Effector CD4-positive, alpha-beta T cell (primary cell): ENCODE data around the gene SOCS2.
"Not testable (repeated sequence)": the region's sequence is repeated elsewhere in the genome, so short reads cannot be mapped to it uniquely, and the experiment has no call there.

Experiments used
- DNase-seq: peaks from one replicate; pipeline ENCODE4 v3.0.0-alpha.2; 2020
- total RNA-seq: gene quantifications from one replicate; lab custom pipeline; 2026; lab: John Stamatoyannopoulos, UW

The SOCS2 gene, protein sequence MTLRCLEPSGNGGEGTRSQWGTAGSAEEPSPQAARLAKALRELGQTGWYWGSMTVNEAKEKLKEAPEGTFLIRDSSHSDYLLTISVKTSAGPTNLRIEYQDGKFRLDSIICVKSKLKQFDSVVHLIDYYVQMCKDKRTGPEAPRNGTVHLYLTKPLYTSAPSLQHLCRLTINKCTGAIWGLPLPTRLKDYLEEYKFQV
- total RNA-seq: 15.4 reads per million, percentile 41 among the genes with 10 or more reads in this experiment

DNA sequence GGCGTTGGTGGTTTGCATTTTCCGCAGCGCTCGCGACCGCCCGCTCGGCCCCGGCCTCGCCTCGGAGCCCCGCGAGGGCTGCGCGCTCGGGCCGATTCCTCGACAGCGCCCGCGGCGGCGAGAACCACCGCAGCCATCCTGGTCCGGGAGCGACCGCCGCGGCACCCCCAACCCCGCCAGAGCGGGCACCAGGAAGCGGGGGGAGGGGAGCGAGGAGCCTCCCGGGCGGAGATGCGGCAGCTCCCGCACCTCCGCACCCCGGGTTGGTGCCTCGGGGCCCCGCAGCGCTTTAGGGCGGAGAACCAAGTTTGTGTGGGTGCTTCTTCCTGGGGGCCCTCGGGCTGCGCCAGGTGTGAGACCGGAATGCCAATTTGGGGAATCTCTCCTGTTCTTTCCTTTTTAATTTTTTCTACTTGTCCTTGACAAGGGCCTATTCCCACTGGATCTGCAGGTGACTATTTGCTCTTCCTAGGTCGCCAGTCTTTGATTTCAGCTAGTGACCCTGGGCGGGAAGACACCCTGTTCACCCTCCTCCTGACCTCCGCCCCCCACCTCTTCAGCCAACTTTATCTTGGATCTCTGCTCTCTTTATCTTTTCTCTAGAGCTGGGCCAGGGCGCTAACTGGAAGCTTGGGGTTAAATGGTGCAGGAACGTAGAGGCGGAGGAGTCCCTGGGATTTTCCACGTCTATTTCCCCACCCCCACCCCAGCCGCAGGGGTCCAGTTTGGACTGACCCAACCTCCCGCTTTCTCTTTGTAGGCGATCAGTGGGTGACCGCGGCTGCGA lies at the start of gene SOCS2:
Gene SOCS2, plus strand, starts transcription at position 751 of the 787 bp plus-strand sequence. CDS start 223 bp downstream, outside the sequence.
- DNase-seq: peak; percentile 14

DNA sequence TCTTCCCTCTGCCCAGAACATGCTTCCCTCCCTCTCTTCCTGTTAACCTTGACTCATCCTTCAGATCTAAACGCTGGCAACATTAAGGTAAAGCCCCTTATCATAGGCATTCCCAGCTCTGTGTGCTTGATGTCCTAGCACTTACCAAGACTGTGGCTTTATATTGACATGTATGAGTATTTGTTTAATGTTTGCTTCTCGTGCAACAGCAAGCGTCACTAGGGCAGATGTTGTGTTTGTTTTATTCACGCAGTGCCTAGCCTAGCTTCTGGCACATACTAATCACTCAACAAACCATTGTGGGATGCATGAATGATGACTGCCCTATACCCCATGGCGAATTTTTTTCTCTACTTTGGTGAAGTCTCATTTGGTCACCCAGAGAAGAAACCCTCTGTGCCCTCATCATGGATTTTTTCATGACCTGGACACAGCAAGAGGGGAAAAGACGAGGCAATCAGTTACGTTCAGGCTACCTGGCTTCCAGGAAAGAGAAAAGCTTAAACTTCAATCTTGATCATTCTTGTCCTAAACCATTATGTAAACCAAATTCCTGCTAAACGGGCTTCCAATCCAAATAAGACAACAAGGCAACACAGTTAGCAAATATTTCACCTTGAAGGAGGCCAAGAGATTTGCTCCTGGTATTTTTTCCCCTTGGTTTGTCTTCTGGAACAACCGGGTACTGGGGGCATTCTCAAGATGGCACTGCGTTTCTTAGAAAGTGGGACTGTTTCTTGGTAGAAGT lies 47.9 kb upstream of the SOCS2 start:
- no peak for DNase-seq

DNA sequence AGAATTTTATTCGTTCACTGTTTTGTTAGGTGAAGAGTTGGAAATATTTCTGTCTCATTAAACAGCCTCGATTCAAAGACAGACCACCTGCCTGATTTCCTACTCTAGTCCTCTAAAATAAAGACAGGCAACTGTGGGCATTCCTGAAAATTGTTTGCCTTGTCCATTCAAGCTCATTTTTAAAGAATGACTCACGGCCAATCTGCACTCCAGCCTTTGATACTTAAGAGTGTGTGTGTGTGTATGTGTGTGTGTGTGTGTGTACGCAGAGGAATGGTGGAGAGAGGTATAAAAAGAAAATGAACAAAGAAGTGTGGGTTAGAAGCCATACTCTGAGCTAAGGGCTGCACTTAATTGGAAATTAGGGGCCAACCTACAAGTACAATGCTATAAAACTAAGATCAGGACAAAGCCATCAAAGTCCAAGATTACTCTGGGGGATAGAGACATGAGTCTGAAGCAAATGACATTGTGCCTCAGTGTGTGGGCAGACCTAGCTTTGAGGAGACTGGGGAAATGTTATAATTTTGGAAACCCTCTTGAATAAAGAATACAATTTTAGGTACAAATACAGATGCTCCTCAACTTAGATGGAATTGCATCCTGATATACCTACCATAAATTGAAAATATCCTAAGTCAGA lies 45.6 kb upstream of the SOCS2 start:
- DNase-seq: no peak

DNA sequence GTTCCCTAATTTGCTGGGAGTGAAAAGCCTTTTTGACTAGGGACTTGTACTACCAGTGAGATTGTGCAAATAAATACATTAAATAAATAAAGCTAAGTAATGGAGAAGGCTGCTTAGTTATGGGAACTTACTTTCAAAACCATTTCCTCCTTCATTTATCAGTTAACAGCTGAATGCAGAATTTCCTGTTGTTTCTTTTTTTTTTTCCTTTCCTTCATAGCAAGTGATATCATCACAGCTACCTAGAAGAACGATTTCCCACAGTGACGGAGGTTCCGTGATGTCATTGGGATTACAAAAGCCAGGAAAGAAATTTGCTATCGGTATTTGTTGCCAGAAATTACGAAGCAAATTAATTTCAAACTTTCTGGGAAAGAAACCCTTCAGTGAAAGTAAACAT lies 42.1 kb upstream of the SOCS2 start:
- no peak for DNase-seq

DNA sequence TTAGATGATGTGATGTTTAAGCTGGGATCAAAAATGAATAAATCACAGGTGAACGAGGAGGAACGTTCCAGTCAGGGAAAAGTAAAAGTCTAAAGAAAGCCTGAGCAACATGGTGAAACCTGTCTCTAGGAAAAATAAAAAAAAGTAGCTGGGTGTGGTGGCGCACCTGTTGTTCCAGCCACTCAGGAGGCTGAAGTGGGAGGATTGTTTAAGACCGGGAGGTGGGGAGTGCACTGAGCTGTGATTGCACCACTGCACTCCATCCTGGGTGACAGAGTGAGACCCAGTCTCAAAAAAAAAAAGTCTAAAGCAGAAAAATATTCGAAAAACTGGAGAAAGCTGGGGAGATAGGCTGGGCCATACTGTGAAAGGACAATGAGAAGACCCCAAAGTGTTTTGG lies 39.2 kb upstream of the SOCS2 start:
- no peak for DNase-seq

DNA sequence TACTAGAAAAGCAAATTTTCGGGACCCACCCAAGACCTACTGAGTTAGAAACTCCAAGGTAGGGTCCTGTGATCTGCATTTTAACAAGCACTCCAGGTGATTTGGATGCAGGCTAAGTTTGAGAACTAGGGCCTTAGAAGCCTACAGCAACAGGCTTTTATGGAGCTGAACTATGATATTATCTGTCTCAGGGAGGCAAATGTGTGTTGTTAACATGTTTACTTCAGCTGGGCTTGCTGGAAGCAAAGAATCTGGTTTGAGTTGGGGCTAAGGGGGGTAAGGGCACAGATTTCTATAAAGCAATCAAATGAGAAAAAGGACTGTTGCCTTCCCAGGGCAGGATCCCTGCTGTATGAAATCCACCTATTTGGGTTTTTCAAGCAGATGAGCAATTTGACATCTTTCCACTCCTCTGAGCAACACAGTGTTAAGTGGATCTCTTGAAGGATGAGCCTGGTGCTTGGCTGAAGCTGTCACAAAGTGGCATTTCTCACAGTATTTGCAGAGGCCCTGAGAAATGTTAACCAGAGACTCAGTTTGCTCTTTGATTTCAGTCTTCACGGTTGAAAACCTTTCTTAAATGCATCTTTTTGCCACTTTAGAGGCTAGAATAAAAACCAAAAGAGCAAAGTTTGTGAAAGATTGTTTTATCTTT lies 36.2 kb upstream of the SOCS2 start:
- DNase-seq: no peak

DNA sequence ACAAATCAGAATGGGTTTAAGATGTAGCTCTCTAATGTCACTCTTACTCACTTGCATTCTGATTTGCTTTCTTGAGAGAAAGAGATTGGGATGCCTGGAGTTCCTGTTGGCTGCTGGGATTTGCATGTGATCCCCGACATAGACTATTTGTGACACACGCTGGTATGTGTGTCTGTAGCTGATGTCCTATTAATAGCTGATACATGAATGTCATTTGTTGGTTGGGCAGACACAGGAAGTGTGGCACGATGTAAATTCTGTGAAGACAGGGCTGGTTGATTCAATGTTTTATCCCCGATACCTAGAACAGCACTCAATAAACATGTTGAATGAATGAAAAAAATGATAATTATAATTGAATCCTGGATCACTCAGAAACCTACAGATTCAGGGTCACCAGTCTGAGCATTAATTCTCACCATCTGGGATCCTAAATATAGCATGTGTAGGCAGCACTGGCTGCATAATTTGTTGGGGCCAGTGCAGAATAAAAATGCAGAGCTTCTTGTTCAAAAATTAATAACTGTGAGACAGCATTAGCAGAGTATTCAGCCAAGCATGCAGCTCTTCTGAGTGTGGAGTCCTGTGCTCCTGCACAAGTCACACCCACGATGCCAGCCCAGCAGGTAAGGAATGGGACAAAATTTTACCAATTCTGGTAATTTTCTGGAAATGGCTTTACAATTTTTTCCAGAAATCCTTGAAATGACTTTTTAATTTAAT lies 35.5 kb upstream of the SOCS2 start:
- DNase-seq: no peak

DNA sequence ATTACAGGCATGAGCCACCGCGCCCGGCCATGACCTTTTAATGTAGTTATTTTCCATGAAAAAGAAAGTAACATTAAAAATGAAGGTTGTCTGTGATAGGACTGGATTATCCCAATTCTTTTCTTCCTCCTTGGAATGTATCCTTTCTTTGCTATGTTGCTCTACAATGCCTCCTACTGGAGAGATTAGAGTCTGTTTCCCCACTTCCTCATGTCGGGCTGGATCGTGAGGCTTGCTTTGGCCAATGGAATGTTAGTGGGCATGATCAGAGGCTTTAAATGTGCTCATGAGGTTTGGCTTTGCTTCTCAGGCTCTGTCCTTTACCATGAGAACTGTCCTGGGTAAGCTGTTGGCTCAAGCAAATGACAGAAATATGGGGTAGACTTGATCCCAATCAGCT lies 34.7 kb upstream of the SOCS2 start:
- no peak for DNase-seq

DNA sequence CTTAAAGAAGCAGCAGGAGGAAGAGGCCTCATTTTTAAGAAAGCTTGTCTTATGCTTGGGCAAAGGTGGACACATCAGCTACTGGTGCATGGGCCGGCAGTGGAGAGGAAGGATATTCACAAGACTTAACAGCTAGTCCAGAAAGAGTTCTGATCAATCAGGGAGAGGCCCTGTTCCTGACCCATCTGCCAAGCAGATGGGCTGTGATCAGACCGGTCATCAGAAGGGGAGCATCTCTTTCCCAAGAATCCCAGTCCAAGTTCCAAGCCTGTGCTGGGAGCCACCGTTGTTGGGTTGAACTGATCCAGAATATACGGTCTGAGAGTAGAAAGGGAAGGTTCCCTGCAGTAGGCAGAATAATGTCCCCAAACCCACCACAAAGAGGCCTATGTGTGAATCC lies 32.7 kb upstream of the SOCS2 start:
- no peak for DNase-seq

DNA sequence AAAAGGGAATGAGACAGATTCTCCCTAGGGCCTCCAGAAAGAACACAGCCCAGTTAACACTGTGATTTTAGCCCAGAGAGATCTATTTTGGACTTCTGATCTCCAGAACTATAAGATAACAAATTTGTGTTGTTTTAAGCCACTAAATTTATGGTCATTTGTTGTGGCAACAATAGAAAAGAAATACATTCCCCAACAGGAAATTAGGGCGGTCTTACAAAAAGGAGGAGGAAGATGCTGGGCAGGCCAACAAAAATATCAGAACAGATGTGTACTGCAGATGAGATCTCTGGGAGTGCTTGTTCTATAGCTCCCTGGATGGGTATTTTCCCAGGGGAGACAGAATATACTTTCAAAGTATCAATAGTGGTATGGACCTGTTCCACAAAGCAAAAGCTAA lies 32.0 kb upstream of the SOCS2 start:
- no peak for DNase-seq

DNA sequence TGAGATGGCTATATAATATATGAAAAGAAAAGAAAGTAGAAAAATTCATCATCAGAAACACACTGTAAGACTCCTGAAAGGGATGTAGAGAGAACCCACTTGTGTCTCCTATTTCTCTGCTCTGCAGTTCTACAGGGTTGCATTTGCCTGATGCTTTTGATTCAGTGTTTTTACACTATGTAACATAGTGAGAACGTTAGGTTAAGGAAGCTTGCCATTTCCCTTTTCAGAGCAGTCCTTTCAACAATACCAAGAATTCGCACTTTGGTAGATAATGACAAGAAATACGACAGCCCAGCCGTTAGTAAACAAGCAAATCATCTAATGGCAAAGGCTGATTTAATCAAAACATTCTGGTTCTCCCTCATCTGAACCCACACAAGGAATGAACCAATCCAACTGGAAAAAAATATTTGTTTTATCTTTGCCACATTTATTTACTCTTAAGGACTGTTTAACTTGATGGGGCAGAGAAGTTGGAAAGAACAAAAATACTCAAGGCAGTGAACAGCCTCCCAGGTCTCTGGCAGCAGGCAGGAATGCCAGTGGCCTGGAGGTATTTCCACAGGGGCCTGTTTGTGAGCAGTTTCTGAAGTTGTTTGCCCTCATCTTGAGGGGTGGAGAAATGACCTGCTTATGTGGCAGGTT lies 30.8 kb upstream of the SOCS2 start:
- DNase-seq: no peak

DNA sequence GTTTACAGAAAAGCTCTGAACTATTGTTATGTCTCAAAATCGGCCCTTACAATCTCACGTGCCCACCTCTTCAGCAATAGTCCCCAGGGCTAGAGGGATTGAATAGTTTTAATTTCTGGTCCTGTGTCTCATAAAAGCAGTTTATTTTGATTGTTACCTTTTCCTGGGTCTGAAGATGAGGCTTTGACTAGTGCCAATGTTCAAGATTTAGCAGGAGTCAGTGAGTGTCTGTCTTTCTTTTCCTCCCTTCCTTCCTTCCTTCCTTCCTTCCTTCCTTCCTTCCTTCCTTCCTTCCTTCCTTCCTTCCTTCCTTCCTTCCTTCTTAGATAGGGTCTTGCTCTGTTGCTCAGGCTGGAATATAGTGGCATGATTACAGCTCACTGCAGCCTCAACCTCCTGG lies 24.7 kb upstream of the SOCS2 start:
- no peak for DNase-seq

DNA sequence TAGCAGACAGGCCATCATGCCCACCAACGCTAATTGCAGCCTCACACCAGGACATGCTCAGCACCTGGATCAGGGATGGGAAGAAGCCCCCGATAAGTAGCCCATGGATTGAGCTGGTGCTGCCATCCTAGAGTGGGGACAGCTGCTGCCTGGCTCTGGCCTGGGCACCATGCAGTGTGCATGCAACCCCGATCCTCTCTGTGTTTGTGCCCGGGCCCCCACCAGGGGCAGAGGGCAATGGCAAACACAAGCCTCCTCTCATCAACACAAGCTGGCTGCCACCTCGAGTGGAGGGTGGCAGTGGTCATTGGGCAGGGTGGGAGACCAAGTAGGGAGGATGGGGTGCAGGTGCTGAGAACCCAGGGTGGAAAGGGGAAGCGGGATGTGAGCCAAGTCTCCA lies 23.3 kb upstream of the SOCS2 start:
- DNase-seq: no peak

DNA sequence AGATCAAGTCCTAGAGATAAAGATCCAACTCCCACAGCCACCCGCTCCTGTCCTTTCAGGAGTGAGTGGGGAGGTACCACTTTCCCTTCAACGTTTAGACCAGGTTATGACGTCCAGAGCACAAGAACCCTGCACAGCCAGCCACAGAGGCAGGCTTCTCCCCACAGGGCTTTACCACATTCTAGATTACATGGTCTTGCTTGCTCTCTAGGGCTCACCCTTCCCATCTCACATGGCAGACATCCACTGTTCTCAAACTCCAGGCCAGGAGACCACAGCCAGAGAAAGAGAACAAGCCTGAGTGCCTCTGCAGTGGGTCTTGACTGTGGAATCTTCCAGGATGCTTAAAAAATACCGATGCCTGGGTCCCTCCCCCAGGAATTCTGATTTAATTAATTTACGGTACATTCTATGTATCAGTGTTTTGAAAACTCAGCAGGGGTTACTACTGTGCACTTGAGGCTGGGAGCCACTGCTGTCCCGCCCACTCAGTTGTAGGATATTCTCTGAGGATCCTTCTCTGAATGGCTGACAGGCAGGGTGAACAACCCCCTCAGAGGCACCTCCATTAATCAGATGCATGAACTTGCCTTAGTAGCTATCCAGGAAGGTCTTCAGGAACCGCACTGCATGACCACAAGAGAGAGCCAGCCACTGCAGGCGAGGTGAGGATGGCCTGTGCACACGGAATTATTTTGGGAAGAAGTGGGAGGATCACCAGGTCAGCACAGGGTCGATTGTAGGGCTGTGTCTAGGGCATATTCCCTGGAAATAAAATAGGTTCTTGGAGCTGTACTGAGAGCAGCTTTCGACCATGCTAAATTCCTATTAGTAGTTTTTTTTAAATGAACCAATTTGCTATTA lies 21.5 kb upstream of the SOCS2 start:
- DNase-seq: no peak

DNA sequence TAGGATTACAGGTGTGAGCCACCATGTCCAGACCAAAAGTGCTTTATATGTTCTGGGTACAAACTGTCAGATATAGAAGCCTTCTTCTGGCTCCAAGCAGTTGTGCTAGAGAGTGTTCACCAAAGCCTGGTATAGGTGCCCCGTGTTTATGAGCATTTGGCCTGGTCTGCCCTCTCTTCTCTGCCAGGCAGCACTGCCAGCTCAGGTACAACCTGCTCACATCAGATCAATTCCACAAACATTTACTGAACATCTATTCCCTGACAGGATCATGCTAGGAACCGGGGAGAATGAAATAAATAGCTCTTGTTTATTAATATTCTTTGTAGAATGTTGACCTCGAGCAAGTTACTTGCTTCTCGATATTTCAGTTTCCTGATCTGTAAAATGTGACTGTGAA lies 20.0 kb upstream of the SOCS2 start:
- no peak for DNase-seq

DNA sequence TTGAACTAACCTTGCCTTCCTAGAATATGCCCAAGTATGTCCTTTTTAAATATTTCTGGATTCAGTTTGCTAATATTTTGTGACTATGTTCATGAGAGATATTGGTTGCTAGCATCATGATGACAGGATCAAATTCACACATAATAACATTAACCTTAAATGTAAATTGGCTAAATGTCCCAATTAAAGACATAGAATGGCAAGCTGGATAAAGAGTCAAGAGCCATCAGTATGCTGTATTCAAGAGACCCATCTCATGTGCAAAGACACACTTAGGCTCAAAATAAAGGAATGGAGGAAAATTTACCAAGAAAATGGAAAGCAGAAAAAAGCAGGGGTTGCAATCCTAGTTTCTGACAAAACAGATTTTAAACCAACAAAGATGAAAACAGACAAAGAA lies 14.6 kb upstream of the SOCS2 start:
- not testable (repeated sequence) for DNase-seq

DNA sequence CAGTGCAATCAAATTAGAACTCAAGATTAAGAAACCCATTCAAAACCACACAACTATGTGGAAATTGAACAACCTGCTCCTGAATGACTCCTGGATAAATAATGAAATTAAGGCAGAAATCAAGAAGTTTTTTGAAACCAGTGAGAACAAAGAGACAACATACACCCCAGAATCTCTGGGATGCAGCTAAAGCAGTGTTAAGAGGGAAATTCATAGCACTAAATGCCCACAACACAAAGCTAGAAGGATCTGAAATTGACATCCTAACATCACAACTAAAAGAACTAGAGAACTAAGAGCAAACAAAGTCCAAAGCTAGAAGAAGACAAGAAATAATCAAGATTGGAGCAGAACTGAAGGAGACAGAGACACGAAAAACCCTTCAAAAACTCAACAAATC lies 13.8 kb upstream of the SOCS2 start:
- not testable (repeated sequence) for DNase-seq

DNA sequence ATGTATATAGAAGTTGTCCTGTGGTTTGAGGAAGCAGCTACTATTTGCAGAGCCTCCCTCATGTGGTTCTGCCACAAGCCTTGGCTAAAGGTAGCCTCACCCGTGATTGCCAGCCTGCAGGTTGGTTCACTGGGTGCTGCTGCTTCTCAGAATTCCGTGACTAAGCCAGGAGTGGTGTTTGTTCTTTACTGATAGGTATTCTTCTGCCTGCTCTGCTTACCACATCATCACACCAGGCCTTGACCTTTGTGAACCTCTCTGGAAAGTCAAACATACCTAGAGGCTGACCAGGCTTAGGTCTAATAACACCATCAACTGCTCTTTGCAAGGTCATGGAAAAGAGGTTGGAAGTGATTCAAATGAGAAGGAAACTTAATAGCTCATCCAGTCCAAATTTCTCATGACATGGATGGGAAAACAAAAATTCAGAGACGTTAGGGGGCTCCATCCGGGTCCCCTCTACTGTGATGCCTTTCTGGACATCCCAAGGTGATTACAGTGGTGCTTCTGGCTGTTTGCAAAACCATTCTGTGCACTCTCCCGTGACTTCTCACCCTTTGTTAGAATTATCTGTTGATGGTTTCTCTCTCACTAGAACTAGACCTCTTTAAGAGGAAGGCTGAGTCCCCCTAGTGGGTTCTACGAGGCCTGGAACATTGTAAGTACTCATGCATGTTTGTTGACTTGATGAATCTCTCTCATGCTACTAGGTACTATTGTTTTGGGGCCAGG lies 8.5 kb upstream of the SOCS2 start:
- no peak for DNase-seq

DNA sequence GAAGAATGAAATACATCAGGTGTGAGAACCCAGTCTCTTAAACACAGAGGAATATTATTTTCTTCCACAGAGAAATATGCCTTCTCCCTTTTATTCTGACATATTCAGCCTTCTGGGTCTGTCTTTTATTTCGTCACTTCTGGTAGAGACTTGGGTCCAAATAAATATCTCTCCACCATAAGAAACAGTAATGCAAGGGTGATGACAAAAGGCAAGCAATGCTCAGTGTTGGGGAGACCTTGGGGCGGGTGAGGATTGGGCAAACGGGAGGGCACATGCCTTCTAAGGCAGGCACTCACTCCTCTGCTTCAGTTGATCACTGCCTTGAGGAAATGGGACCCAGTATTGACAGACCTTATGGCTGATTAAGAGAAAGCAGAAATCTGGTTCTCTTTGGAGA lies 6.7 kb upstream of the SOCS2 start:
- DNase-seq: no peak

DNA sequence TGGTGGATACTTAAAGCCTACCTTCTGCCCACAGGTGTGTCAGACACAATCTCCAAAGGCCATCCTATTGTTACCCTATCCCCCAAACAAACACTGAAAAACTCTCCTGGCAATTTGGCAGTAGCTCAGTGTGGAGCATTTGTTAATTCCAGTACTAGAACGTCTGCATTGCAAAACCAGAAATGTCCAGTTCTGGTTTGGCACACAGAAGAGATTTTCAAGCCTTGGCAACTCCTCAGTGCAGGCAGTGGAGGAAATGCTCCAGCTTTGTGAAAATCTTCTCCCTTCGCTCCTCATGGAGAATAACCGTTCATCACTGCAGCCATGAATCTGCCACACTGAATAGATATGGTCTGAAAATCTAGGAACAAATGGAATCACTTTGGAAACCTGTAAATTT lies 5.3 kb upstream of the SOCS2 start:
- no peak for DNase-seq
